HCT116 (cell line): ENCODE data around the gene NTNG1.

Experiments used
- CEBPB ChIP-seq: IDR thresholded peaks from 2 replicates; pipeline ENCODE4 v1.6.1; 2012; ENCODE audit warnings: low read depth
- ELF1 ChIP-seq: IDR thresholded peaks from 2 replicates; pipeline ENCODE4 v1.6.1; 2012; ENCODE audit warnings: low read depth, borderline replicate concordance
- POLR2A ChIP-seq: IDR thresholded peaks from 2 replicates; pipeline ENCODE4 v1.7.0; 2011; ENCODE audit warnings: borderline replicate concordance; ENCODE audit not compliant: insufficient read depth, insufficient read length; ENCODE audit errors: extremely low read depth

DNA sequence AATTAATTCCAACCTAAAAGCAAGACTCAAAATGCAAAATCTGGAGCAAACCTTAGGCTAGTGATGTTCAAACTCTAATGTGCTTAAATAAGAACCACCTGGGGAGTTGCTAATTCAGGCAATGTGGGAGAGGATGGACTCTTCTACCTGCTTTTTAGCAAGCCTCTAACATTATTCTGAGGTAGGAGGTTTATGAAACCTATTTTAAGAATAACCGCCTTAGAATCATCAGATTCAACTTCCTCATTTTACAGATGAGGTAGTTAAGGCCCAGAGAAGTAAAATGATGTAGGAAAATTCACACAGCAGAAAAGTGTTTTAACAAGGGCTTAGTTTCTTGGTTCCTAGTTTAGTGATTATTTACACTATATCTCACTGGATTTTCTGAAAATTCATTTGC, 8.6 kb upstream of the NTNG1 start:
- TF ChIP-seq CEBPB = no peak
- TF ChIP-seq ELF1 = no peak
- TF ChIP-seq POLR2A = no peak
